GM11168 (cell line): Measurements from ENCODE around the gene AMPD3.

Experiments used
- in situ Hi-C: fragments of 300-500 bp; cut with MboI; formaldehyde crosslinking; loops from one replicate; pipeline ENCODE4 v1.12.0; 2022; ENCODE audit warnings: low sequenced_read_pairs; ENCODE audit not compliant: unreplicated experiment

Gene AMPD3

DNA sequence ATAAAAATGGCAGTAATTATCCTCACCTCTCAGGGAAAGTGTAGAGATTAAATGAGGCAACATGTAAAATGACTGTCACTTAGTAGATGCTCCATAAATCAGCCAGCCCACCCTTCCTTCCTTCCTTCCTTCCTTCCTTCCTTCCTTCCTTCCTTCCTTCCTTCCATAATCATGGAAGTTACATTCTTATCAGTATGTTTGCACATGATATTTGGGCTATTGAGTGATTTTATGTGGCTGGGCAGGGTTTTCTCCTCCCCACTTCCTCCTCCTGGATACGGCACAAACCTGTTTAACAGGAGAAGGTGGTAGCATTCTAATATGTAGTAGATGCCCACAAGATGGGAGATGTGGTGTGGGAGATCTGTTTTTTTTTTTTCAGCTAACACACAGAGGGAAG, 101.5 kb downstream of the AMPD3 start:
- in situ Hi-C loops: no loop called here
